GM21526 (cell line): Measurements from ENCODE around the gene ENTPD2.

Source experiments
- ATAC-seq: cut with Tn5 transposase; IDR thresholded peaks from one replicate; pipeline ENCODE4 v1.9.1; 2021; ENCODE audit warnings: moderate library complexity; ENCODE audit not compliant: unreplicated experiment, low FRiP score

ENTPD2 gene

GRCh38 chr9:137053944-137054931 is at the start of gene ENTPD2:
ENTPD2 (minus strand) TSS chr9:137054061; CDS start chr9:137053997, 64 bp downstream.
- no peak for ATAC-seq

GRCh38 chr9:137103206-137103999 is 49.5 kb upstream of the ENTPD2 start:
- ATAC-seq = no peak

- ATAC-seq = no peak
Observed at GRCh38 chr9:137099231-137099630, 45.4 kb upstream of the ENTPD2 start.

- ATAC-seq = no peak
Observed at GRCh38 chr9:137097761-137098462, 44.1 kb upstream of the ENTPD2 start.

- ATAC-seq = no peak
Observed at GRCh38 chr9:137096785-137097546, 43.1 kb upstream of the ENTPD2 start.

GRCh38 chr9:137095664-137096517 is 42.0 kb upstream of the ENTPD2 start:
- peak; percentile 59 for ATAC-seq

GRCh38 chr9:137089232-137089947 is 35.5 kb upstream of the ENTPD2 start:
- ATAC-seq = no peak

GRCh38 chr9:137088121-137088520 is 34.3 kb upstream of the ENTPD2 start:
- ATAC-seq = no peak

GRCh38 chr9:137087409-137087925 is 33.6 kb upstream of the ENTPD2 start:
- no peak for ATAC-seq

GRCh38 chr9:137086531-137087408 is 32.9 kb upstream of the ENTPD2 start, which contains the start of gene MAN1B1:
MAN1B1 (plus strand) TSS chr9:137086985; CDS start chr9:137087000, 15 bp downstream.
- peak; percentile 74 for ATAC-seq

- ATAC-seq = peak; percentile 16
Observed at GRCh38 chr9:137085920-137086530, 32.2 kb upstream of the ENTPD2 start.

- no peak for ATAC-seq
Observed at GRCh38 chr9:137084526-137084925, 30.7 kb upstream of the ENTPD2 start.

GRCh38 chr9:137083394-137084004 is 29.6 kb upstream of the ENTPD2 start:
- no peak for ATAC-seq

GRCh38 chr9:137082925-137083290 is 29.0 kb upstream of the ENTPD2 start:
- no peak for ATAC-seq

- no peak for ATAC-seq
Observed at GRCh38 chr9:137082222-137082924, 28.5 kb upstream of the ENTPD2 start.
